Left lung (tissue), 10 donors: ENCODE results near the gene PLBD1. TPM values are rescaled to one million over a fixed set of nuclear protein-coding genes. Genes with fewer than 3 reads are reported as not detected.

Experiments
- ATAC-seq: fragments of 200-7000 bp; cut with Tn5 transposase; one replicate; pipeline ENCODE4 v1.9.1; 2020; ENCODE audit warnings: moderate library complexity
- DNase-seq, 4 donors: peaks; one replicate each; pipeline ENCODE4 v3.0.0-alpha.2; 2013 to 2020
- H3K27ac ChIP-seq, 2 donors: fragments of 200-600 bp; sonication (generic) in 1 of 2; one replicate each; pipeline versions ENCODE4 v1.5.0 to v1.8.0; 2020 to 2021
- H3K27me3 ChIP-seq, 2 donors: fragments of 200-600 bp; sonication (generic) in 1 of 2; one replicate each; pipeline versions ENCODE4 v1.5.0 to v1.8.0; 2020 to 2021
- H3K36me3 ChIP-seq, 2 donors: fragments of 200-600 bp; sonication (generic) in 1 of 2; one replicate each; pipeline versions ENCODE4 v1.5.0 to v1.8.0; 2020 to 2021
- H3K4me1 ChIP-seq, 2 donors: fragments of 200-600 bp; one replicate each; pipeline ENCODE4 v1.8.0; 2021
- H3K4me3 ChIP-seq, 2 donors: fragments of 200-600 bp; sonication (generic) in 1 of 2; one replicate each; pipeline versions ENCODE4 v1.5.0 to v1.8.0; 2020 to 2021; ENCODE audit warnings: mild to moderate bottlenecking in 1 of 2
- H3K9me3 ChIP-seq, 2 donors: fragments of 200-600 bp; sonication (generic) in 1 of 2; one replicate each; pipeline versions ENCODE4 v1.5.0 to v1.8.0; 2020 to 2021
- CTCF ChIP-seq, 2 donors: fragments of 200-600 bp; sonication (generic) in 1 of 2; IDR thresholded peaks; one replicate each; pipeline versions ENCODE4 v1.5.0 to v1.8.0; 2021; ENCODE audit warnings: antibody characterized with exemption in 2 of 2
- intact Hi-C, 2 donors: fragments of 100-400 bp; cut with DNase I; formaldehyde crosslinking; loops; one replicate each; pipeline versions ENCODE4 v1.11.2 to v1.14.2; 2022
- polyA plus RNA-seq, 6 donors: library from polyadenylated mRNA; unstranded; fragments of 120-200 nt; gene quantifications; one replicate each; pipeline ENCODE4 v1.2.1, GENCODE V29; 2013; ENCODE audit not compliant: insufficient read length in 6 of 6
- total RNA-seq, 2 donors: library from RNA; stranded (reverse); fragmentation: NEBNext Ultra II Directional; extraction: Animal tissue kit (Norgen Biotek cat#: 25700); gene quantifications; one replicate each; pipeline ENCODE4 v1.2.1, GENCODE V29; 2021
- donor health status: DM: no; HTN: yes; CAD: no.
- donor health status: DM: no; HTN: no; CAD: no.

PLBD1 gene
- total and polyA plus RNA-seq, 8 donors: 26.3 to 44.8 (median 30.5) TPM

- Histone ChIP-seq H3K27me3 (no peaks in the 10 kb centered on the region), H3K4me3 (no peak overlapping the region), H3K27ac (no peak overlapping the region), H3K4me1 (peaks cover 0 to 17% of the 10 kb centered on the region in 2 donors), H3K36me3 (no peaks in the 10 kb centered on the region), H3K9me3 (peaks cover 0 to 31% of the 10 kb centered on the region in 2 donors)
- no peak for TF ChIP-seq CTCF (IDR thresholded peaks at IDR 0.05)
- ATAC-seq (no peak), DNase-seq (no peak)
- intact Hi-C loops: no loop called here
Measured at GRCh38 chr12:14612250-14612649, 44.6 kb upstream of the PLBD1 start.

- H3K9me3 ChIP-seq: peaks cover 0 to 37% of the 10 kb centered on the region in 2 donors
Measured at GRCh38 chr12:14611640-14612203, 44.0 kb upstream of the PLBD1 start.

GRCh38 chr12:14607568-14607967 lies 39.9 kb upstream of the PLBD1 start:
- peaks cover 0 to 71% of the 10 kb centered on the region in 2 donors for H3K9me3 ChIP-seq
- H3K36me3 ChIP-seq: no peaks in the 10 kb centered on the region
- peak overlapping the region in 1 of 2 donors; percentile 10 for H3K27ac ChIP-seq
- intact Hi-C loops: no loop called here
- H3K27me3 ChIP-seq: no peaks in the 10 kb centered on the region
- H3K4me3 ChIP-seq: no peak overlapping the region
- H3K4me1 ChIP-seq: no peaks in the 10 kb centered on the region
- no peak for DNase-seq
- TF ChIP-seq CTCF (IDR thresholded peaks at IDR 0.05): no peak
- ATAC-seq: no peak

More at GRCh38 chr12:14611640-14612203, 44.0 kb upstream of the PLBD1 start:
- H3K27ac ChIP-seq: no peak overlapping the region
- H3K4me3 ChIP-seq: no peak overlapping the region
- TF ChIP-seq CTCF (IDR thresholded peaks at IDR 0.05): no peak
- ATAC-seq: no peak
- no peaks in the 10 kb centered on the region for H3K36me3 ChIP-seq
- no peak for DNase-seq
- intact Hi-C loops: no loop called here
- H3K27me3 ChIP-seq: no peaks in the 10 kb centered on the region
- peaks cover 0 to 17% of the 10 kb centered on the region in 2 donors for H3K4me1 ChIP-seq

- H3K4me1 ChIP-seq: no peaks in the 10 kb centered on the region
- ATAC-seq (no peak), DNase-seq (no peak)
- H3K27ac ChIP-seq: no peak overlapping the region
- no peaks in the 10 kb centered on the region for H3K36me3 ChIP-seq
- no peaks in the 10 kb centered on the region for H3K27me3 ChIP-seq
- no peak for TF ChIP-seq CTCF (IDR thresholded peaks at IDR 0.05)
- intact Hi-C loops: no loop called here
- no peak overlapping the region for H3K4me3 ChIP-seq
- peaks cover 0 to 63% of the 10 kb centered on the region in 2 donors for H3K9me3 ChIP-seq
Measured at GRCh38 chr12:14605401-14605989, 37.8 kb upstream of the PLBD1 start.

GRCh38 chr12:14601692-14602478 lies 34.2 kb upstream of the PLBD1 start:
- no peaks in the 10 kb centered on the region for H3K4me1 ChIP-seq
- no peak overlapping the region for H3K4me3 ChIP-seq
- no peaks in the 10 kb centered on the region for H3K27me3 ChIP-seq
- H3K27ac ChIP-seq: no peak overlapping the region
- peaks cover 0 to 46% of the 10 kb centered on the region in 2 donors for H3K9me3 ChIP-seq
- no peaks in the 10 kb centered on the region for H3K36me3 ChIP-seq
- no peak for ATAC-seq
- intact Hi-C loops: no loop called here
- TF ChIP-seq CTCF (IDR thresholded peaks at IDR 0.05): no peak
- DNase-seq: no peak
